GM18511 (cell line): Measurements from ENCODE around the gene USP16.
"Not testable (repeated sequence)": the region's sequence is repeated elsewhere in the genome, so short reads cannot be mapped to it uniquely, and the experiment has no call there.

Experiments
- ATAC-seq: cut with Tn5 transposase; IDR thresholded peaks from one replicate; pipeline ENCODE4 v1.9.1; 2021; ENCODE audit warnings: mild to moderate bottlenecking, moderate library complexity; ENCODE audit not compliant: unreplicated experiment

USP16 gene

DNA sequence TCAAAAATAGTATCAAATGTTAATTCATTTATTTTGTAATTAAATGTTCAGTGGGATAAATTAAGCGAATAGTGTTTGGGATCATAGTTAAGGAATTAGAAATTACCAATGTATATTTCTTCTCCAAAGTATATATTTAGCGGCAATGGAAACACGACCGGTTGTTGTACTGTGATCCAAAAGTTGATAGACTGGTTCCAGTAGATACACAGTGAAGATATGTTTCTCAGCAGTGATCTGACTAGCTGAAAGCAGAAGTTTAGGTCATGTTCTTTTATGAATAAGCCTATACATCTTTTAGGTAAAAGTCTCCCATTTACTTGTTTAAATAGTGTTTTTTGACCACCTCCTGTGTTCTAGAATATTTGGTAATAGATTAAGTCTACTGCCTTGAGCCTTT, 8.8 kb downstream of the USP16 start:
- ATAC-seq = no peak

DNA sequence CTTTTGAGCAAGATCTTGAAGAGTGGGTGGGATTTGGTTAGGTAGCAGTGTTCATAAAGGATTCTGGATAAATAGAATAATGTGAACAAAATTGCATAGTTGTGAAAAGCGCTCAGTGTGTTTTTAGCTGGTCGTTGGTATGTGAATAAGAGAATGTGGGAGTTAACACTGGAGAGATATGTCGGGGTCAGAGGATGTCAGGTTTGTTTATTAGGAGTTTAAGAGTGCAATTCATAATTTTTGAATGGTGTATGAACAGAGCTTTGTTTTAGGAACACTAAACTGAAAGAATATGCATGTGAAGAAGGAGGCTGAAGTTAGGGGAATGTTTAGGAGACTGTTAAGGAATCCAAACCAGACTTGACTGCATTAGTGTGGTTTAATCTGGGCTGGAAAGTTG, 9.4 kb downstream of the USP16 start:
- no peak for ATAC-seq

DNA sequence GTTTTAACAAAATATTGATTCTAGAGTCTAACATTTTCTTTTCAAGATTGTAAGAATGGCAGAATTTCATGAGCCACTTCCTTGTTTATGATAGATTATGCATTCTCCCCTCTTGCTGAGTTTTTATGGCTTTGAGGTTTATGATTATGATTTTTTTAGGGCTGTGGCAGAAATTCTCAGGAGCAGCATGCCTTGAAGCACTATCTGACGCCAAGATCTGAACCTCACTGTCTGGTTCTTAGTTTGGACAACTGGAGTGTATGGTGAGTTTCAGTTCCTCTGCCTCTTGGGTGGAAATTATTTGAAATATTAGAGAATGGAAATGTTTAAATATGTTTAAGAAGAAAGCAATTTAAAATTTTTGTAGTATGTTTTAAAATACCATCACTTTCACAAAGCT, 10.2 kb downstream of the USP16 start:
- ATAC-seq = no peak

DNA sequence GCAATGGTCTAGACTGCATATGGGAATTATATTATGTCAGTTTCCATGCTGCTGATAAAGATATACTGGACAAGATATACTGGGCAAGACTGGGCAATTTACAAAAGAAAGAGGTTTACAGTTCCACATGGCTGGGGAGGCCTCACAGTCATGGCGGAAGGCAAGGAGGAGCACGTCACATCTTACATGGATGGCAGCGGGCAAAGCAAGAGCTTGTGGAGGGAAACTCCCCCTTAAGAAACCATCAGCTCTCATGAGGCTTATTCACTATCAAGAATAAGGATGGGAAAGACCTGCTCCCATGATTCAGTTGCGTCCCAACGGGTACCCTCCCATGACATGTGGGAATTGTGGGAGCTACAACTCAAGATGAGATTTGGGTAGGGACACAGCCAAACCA, 27.8 kb downstream of the USP16 start:
- ATAC-seq = no peak

DNA sequence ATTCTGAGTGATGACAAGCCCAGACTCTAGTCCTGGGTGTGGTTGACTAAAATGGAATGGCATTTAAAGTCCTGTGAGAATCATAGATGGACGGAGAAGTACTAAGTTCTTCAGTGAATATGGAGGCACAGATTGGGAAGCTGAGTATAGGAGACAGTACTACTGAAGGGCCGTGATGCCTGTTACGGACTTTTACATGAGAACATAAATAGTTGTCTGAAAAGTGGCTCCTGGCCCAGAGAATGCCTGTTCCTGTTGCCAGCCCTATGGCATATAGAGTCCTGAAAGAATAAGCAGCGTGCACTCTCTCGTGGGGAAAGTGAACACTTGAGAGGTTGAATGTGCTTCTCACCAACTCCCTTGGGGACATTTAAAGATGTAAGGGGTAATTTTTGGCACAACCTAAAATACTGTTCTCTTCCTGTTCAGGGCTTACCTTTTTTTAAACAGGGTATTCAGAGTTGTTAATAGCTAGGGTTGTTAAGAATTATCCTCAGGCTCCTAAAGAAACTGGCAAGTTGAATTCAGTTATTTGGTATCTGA, 28.6 kb downstream of the USP16 start:
- ATAC-seq = no peak

DNA sequence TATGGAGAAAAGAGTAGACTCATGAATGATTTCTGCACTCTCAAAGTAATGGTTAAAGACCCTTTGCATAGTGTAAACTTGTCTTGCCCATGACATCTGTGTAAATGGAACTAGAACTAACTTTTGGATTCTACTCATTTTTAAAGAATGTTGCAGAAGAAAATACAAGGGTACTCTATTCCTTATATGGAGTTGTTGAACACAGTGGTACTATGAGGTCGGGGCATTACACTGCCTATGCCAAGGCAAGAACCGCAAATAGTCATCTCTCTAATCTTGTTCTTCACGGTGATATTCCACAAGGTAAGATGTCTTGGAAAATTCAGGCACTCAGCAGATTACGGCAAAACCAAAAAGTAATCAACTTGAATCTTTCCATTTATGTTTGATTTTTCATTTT, 29.2 kb downstream of the USP16 start:
- ATAC-seq = no peak

DNA sequence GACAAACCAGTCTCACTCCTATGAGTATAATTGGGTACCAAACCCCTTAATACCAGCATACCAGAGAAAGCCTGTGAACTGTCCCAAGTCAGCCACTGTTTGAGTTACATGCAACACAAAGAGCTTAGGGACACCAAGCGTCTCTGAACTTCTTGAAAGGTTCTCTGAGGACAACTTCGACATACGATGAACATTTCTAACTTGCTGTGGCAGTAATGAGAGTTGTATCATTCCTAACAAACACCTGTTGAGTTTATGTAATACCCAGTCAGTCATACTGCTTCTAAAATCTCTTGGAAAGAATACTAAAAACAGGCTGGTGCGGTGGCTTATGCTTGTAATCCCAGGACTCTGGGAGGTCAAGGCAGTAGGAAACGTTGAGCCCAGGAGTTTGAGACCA, 30.6 kb downstream of the USP16 start:
- ATAC-seq = no peak

DNA sequence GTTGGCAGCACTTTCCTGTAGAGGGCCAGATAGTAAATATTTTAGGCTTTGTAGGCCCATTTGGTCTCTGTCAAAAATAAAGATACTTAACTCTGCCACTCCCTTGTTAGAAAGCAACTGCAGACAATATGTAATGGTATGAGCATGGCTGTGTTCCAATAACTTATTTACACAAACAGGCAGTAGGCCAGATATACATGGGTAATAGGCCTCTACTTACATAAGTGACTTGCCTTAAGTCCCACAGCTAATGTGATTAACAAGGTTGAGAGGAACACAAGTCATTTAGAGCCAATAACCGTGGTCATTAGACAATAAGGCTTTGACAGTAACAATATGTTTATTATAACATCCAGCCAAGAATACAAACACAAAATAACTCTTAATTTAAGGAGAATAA, 31.5 kb downstream of the USP16 start:
- no peak for ATAC-seq

DNA sequence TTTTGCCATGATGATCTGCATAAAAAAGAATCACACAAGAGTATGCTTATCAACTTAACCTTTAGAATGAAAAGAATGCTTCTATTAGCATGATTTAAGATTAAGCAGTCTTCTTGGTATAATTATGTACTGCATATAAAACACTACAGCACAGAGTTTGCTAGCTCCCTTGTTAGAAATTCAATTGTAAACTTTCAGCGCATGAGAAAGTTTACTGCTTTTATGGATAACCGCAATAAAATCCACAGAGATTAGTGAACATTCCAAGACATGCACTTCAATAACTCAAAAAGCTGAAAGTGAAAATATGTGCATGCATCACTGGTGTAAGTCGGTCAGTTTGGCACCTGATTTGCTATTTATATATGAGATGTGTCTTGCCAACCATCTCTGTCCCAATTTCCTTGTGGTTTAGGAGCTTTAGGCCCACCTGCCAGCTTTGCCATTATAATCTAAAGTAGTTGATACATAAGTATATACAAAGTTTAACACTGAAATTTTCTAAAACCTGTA, 32.1 kb downstream of the USP16 start:
- no peak for ATAC-seq

DNA sequence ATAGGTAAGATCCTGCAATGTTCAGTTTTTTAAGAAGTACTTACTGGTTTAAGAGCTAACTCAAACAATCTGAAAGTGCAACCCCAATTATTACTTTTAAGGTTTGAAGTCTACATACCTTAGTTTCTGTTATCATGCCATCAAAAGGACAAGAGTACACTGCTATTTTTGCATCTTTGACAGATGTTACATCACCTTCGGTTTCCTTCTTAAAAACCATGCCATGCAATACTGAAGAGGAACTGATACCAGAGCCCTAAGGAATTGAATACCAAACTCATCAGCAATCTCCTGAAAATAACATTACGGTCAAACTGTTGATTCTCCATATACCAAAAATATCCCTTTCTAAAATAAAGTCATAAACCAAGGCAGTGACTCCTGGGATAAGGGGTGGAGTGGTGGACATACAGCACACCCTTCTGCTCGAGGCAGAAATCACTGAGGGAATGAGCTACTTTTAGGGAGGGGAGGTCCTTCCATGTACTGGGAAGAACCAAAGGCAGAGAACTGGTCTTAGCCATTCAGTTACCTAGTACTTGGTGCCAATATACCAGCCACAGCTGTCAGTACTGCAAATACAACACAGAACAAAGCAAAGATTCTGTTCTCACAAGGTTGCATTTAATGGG, 40.5 kb downstream of the USP16 start:
- ATAC-seq = peak; percentile 99

DNA sequence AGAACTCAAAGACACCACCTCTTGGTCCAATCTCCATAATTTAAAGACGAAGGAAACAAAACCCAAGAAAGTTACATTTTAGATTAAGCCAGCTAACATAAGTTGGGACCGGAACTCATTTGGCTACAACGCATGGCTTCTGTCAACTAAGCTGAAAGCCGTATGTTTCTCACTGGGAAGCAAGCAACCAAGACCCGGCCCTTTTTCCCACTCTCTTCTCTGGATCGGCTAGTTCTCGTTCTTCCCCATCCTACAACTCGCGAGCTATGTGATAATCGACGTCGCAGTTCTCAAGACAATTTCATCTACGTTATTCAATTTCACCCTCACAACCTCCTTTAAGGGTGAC, 48.4 kb downstream of the USP16 start:
- peak; percentile 2 for ATAC-seq

DNA sequence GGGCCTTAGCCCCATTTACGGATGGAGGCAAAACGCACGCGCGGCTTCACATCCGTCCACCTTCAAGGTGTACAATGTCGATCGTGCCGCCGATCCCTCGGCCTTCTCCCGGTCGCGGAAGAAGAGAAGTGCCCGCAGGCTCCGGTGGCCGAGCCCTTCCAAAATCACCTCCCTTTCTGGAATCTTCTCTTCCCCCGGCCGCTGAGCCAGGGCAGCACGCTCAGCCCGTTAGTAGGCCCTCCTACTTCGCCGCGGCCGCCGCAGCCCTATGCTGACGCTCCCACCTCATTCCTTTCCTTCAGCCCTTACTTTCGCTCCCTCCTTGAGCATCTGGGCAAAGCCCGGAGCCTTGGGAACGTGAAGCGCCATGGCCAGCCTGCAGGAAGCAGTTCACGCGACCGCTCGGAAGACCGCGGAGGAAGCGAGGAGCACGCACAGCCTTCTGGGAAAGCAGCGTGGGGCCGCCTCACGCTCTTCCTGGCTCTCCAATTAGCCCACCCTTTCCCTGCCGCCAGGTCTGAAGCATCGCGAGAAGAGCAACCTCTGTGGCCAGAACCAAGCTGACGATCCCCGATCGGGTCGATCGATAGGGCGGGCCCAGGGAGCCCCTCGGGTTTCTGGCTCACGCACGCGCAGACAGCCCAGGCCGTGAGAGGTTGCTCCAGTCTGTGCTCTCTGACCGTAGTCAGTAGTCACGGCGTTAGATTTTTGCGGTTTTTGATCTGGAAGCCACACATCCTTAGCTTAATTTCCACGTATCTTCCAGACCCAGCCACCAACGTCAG, 48.9 kb downstream of the USP16 start, which contains the start of gene CCT8:
CCT8 (minus strand) TSS at position 427 of the 785 bp plus-strand sequence; CDS start at position 369, 58 bp downstream.
- peak; percentile 90 for ATAC-seq

DNA sequence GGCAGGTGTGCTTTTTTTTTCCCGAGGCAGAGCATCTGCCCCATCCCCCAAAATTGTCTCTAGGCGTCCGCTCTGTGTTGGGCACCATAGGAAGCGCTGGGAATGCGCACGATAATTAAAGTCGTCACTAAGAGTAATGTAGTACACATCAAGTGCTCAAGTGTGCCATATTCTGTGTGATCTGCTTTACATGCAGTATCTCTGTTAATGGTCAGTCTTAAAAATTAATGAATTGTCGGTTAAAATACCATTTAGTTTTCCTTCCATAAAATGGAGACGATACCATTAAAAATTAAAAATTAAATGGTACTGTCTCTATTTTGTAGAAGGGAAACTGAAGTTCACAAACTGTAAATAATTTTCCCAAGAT, 49.5 kb downstream of the USP16 start:
- ATAC-seq = peak; percentile 33

DNA sequence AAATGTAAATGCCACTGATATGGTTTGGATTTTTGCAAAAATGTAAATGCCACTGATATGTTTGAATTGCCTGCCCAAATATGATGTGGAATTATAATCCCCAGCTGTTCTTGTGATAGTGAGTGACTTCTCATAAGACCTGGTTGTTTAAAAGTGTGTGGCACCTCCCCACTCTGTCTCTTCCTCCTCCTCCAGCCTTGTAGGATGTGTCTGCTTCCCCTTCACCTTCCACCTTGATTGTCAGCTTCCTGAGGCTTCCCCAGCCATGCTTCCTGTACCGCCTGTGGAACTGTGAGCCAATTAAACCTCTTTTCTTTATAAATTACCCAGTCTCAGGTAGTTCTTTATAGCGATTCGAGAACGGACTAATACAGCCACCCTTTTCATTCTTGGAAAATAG, 50.3 kb downstream of the USP16 start:
- no peak for ATAC-seq

DNA sequence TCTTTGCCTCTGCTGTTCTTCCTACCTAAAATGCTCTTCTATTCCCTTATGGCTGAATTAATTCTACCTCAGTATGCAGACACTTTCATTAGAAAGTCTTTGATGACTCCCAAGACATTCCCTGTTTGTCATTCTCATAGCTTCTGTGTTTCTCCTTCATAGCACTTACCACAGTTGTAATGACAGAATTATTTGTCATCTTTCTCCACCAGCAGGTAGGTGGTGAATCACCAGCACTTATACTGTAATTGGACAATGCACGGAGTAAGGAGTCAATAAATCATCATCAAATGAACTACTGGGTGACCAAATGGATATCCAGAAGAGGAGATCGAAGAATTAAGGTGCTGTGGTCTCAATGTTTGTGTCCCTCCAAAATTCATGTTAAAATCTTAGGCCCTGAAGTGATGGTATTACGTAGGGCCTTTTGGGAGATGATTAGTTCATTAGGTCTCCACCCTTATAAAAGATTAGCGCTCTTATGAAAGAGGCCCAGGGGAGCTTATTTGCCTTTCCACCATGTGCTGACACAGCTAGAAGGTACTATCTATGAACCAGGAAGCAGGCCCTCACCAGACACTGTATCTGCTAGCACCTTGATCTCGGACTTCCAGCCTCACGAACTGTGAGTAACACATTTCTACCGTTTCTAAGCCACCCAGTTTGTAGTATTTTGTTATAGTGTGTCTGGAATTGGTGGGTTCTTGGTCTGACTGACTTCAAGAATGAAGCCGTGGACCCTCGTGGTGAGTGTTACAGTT, 51.4 kb downstream of the USP16 start:
- ATAC-seq = no peak

DNA sequence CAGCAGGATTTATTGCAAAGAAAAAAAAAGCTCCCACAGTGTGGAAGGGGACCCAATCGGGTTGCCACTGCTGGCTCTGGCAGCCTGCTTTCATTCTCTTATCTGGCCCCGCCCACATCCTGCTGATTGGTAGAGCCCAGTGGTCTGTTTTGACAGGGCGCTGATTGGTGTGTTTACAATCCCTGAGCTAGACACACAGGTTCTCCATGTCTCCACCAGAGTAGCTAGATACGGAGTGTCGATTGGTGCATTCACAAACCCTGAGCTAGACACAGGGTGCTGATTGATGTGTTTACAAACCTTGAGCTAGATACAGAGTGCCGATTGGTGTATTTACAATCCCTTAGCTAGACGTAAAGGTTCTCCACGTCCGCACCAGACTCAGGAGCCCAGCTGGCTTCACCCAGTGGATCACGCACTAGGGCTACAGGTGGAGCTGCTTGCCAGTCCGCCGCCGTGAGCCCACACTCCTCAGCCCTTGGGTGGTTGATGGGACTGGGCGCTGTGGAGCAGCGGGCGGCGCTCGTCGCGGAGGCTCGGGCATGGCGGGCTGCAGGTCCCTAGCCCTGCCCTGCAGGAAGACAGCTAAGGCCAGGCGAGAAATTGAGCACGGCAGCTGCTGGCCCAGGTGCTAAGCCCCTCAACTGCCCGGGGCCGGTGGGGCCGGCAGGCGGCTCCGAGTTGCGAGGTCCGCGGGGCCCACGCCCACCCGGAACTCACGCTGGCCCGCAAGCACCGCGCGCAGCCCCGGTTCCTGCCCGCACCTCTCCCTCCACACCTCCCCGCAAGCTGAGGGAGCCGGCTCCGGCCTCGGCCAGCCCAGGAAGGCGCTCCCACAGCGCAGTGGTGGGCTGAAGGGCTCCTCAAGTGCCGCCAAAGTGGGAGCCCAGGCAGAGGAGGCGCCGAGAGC, 52.5 kb downstream of the USP16 start:
- ATAC-seq = not testable (repeated sequence)

DNA sequence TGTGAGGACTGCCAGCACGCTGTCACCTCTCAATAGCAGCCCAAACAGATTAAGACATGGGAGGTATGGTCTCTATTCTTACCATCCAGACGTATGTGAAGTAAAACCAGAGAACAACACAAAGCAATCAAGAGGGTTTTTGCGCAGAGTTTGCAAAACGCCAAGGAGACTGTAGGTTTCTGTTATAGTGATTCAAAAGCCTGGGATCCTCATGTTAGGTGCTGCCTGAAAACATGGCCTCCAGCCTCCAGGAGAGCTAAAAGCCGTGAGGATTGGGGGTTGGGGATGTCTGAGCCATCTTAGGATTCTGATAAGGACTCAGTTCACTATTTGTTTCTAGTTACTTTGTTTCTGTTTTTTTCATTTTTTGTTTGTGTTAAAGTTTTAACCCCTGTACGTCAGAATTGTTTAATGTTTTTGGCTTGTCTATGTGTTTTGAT, 53.2 kb downstream of the USP16 start:
- no peak for ATAC-seq

DNA sequence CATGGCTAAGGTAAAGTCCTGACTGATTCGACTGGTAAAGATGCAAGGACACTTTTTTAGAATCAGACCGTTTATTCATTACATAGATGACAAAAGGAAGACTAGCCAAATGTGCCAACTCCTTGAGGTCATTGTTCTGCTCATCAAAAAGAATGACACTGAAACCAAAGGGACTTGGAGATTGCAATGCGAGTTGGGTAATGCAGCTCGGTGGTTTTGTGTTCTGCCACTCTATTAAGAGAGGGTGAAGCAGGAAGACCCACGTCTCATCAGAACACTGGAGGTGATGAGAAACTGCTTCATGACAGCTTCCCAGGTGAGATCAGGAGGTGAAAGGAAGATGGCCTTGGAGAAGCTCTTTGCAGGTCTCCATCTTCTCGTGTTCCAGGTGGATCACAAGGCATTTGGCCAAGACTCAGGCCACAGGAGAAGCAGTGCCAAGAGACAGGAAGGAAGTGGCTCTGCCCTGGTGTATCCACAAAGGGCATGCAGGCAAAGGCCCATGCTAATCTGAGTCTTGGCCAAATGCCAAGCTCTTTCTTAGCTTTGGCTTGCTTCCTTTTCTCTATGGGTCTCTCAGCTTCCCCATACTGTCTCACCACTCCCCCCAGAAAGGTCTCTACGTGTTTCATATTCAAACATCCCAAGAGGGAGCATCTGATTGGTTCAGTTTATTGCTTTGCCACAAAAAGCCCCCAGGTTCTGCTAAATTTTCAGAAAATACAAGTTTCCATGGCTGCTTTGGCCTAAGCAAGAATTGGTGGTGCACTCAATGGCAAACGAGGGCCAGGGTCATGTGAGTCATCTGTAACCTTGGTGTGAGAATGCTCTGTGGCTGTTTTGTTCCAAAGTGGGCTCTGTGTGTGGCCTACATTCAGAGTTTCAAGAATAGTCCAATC, 54.6 kb downstream of the USP16 start:
- ATAC-seq = peak; percentile 60

DNA sequence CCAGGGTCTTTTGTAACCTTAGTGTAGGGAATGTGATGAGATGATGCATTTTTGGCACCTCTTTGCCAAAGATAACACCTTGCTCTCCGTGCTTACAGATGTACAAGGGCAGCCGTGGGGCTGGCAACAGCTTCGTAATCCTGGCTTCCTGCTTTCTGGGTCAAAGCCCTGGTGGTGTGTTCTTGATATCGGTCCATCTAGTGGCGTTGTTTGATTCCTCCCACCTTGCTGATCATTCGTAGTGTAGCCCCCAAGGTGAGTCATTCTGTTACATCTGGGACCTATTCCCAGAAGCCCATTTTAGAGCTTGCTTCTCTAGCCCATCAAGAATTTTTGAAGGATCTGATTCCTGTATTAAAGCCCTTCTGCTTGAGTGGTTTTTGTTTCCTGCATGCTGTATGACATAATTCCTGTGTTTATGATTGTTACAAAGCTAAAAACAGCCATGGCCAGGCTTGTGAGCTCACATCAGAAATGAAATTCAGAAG, 56.0 kb downstream of the USP16 start:
- no peak for ATAC-seq
